ENCODE data around the gene ARHGAP15. TPM values are rescaled to one million over a fixed set of nuclear protein-coding genes. Genes with fewer than 3 reads are reported as not detected.

The ARHGAP15 gene
- total RNA-seq, 2 donors from 2014 or later: 0.86 TPM; not detected in 1

DNA sequence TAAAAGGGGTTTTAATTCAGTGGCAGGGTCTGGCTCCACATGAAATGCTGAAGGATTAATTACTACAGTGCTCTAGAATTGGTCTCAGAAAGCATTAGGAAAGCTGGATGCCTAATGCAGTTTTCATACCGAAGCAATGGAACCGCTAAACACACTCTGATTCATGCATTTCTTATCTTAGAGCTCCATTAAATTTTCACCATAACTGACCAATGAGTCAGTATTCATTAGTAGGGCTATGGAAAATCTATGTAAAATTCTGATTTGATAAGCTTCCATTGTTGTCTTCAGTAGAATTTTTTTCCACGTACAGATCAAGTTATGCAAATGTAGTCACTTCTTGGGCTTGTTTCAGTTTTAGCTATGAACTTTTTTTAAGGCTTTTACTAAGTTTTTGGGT, 359.9 kb downstream of the ARHGAP15 start:
- Mint-ChIP-seq H3K4me3 (no peak overlapping the region), H3K27me3 (ENCODE audit: insufficient read depth) (peaks cover 3% of the 10 kb centered on the region), H3K4me1 (no peaks in the 10 kb centered on the region), H3K9me3 (no peaks in the 10 kb centered on the region), H3K27ac (no peak overlapping the region), H3K36me3 (ENCODE audit: low read depth) (no peaks in the 10 kb centered on the region)
- H3K4me1 ChIP-seq (ENCODE audit: control insufficient read depth, insufficient read depth, low read length): no peaks in the 10 kb centered on the region
- H3K4me3 ChIP-seq (ENCODE audit: low read length): no peak overlapping the region
- no peak for DNase-seq
- no peaks in the 10 kb centered on the region for H3K36me3 ChIP-seq (ENCODE audit: control insufficient read depth, insufficient read depth, low read length)
- H3K9me3 ChIP-seq (ENCODE audit: control insufficient read depth, low read length): no peaks in the 10 kb centered on the region
- no peak overlapping the region for H3K27ac ChIP-seq (ENCODE audit: low read depth, low read length)
- no peak overlapping the region for H3K9ac ChIP-seq (ENCODE audit: extremely low read depth, low read length, poor library complexity, severe bottlenecking)
- no peaks in the 10 kb centered on the region for H3K27me3 ChIP-seq (ENCODE audit: control insufficient read depth, insufficient read depth, low read length, poor library complexity, severe bottlenecking)
- TF ChIP-seq, protein P1, sequence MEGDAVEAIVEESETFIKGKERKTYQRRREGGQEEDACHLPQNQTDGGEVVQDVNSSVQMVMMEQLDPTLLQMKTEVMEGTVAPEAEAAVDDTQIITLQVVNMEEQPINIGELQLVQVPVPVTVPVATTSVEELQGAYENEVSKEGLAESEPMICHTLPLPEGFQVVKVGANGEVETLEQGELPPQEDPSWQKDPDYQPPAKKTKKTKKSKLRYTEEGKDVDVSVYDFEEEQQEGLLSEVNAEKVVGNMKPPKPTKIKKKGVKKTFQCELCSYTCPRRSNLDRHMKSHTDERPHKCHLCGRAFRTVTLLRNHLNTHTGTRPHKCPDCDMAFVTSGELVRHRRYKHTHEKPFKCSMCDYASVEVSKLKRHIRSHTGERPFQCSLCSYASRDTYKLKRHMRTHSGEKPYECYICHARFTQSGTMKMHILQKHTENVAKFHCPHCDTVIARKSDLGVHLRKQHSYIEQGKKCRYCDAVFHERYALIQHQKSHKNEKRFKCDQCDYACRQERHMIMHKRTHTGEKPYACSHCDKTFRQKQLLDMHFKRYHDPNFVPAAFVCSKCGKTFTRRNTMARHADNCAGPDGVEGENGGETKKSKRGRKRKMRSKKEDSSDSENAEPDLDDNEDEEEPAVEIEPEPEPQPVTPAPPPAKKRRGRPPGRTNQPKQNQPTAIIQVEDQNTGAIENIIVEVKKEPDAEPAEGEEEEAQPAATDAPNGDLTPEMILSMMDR (conservative IDR thresholded peaks at IDR 0.05): no peak
- 90 to 94% methylated on average over 2 to 3 of the region's 3 CpGs for WGBS, 2 experiments (ENCODE audit: insufficient coverage in 1 of 2, insufficient read length in 1 of 2)

DNA sequence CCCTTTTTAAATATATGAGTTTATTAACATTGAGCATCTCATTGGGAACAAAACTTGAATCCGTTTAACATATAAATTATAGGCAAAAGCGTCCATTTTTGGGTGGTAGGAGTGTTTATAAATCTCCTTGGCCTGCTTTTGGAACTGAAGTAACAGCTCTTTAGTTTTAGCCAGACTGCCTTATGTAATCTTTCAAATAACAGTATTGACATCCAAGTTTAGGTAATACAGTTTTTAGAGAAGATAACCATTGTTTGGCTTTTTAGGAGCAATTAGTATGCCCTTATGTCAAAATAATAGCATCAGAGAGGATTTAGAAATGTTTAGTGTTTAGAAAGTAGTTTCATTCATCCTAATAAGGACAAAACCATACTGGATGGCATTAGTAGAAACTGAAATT, 361.9 kb downstream of the ARHGAP15 start:
- H3K27ac Mint-ChIP-seq: no peak overlapping the region
- no peaks in the 10 kb centered on the region for H3K36me3 Mint-ChIP-seq (ENCODE audit: low read depth)
- H3K27me3 Mint-ChIP-seq (ENCODE audit: insufficient read depth): peaks cover 3% of the 10 kb centered on the region
- Histone ChIP-seq H3K4me1 (ENCODE audit: control insufficient read depth, insufficient read depth, low read length) (no peaks in the 10 kb centered on the region), H3K4me3 (ENCODE audit: low read length) (no peak overlapping the region), H3K27me3 (ENCODE audit: control insufficient read depth, insufficient read depth, low read length, poor library complexity, severe bottlenecking) (no peaks in the 10 kb centered on the region), H3K27ac (ENCODE audit: low read depth, low read length) (no peak overlapping the region), H3K9ac (ENCODE audit: extremely low read depth, low read length, poor library complexity, severe bottlenecking) (no peak overlapping the region), H3K36me3 (ENCODE audit: control insufficient read depth, insufficient read depth, low read length) (no peaks in the 10 kb centered on the region), H3K9me3 (ENCODE audit: control insufficient read depth, low read length) (no peaks in the 10 kb centered on the region)
- DNase-seq: no peak
- no peak overlapping the region for H3K4me3 Mint-ChIP-seq
- H3K4me1 Mint-ChIP-seq: no peaks in the 10 kb centered on the region
- TF ChIP-seq, protein P1 (conservative IDR thresholded peaks at IDR 0.05): no peak
- WGBS, 2 experiments (ENCODE audit: insufficient coverage in 1 of 2, insufficient read length in 1 of 2): 74% methylated on average over 2 of the region's 2 CpGs; no CpG with 5 or more reads in 1 of the 2 experiments
- peaks cover 4% of the 10 kb centered on the region for H3K9me3 Mint-ChIP-seq

DNA sequence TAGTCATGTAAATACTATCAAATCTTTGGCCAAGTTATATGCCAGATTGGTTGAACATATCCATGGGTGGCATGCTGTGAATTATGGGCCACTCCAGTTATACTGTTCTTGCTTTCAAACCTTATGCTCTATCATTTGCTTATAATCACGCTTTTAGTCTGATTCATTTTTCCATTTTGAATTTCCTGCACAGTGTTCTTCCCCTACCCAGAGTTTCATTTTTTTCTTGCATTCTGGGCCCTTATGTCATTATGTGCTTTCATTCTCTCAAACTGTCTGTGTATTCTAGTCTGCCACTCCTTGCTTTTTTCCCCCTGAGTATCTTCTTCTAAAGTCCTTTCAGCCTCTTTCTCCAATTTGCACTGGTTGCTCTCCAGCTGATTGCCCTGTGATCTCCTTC, 364.1 kb downstream of the ARHGAP15 start:
- Mint-ChIP-seq H3K27me3 (ENCODE audit: insufficient read depth) (no peaks in the 10 kb centered on the region), H3K36me3 (ENCODE audit: low read depth) (no peaks in the 10 kb centered on the region), H3K4me1 (no peaks in the 10 kb centered on the region), H3K27ac (no peak overlapping the region), H3K9me3 (peaks cover 4% of the 10 kb centered on the region), H3K4me3 (no peak overlapping the region)
- H3K27me3 ChIP-seq (ENCODE audit: control insufficient read depth, insufficient read depth, low read length, poor library complexity, severe bottlenecking): no peaks in the 10 kb centered on the region
- 80 to 96% methylated on average over 1 of the region's 1 CpG for WGBS, 2 experiments (ENCODE audit: insufficient coverage in 1 of 2, insufficient read length in 1 of 2)
- DNase-seq: no peak
- no peak overlapping the region for H3K9ac ChIP-seq (ENCODE audit: extremely low read depth, low read length, poor library complexity, severe bottlenecking)
- H3K4me3 ChIP-seq (ENCODE audit: low read length): no peak overlapping the region
- H3K9me3 ChIP-seq (ENCODE audit: control insufficient read depth, low read length): no peaks in the 10 kb centered on the region
- H3K36me3 ChIP-seq (ENCODE audit: control insufficient read depth, insufficient read depth, low read length): no peaks in the 10 kb centered on the region
- TF ChIP-seq, protein P1 (conservative IDR thresholded peaks at IDR 0.05): no peak
- H3K4me1 ChIP-seq (ENCODE audit: control insufficient read depth, insufficient read depth, low read length): no peaks in the 10 kb centered on the region
- H3K27ac ChIP-seq (ENCODE audit: low read depth, low read length): no peak overlapping the region
